Adrenal gland (tissue), 12 donors: ENCODE data around the gene SEMA4F. TPM values are rescaled to one million over a fixed set of nuclear protein-coding genes. Genes with fewer than 3 reads are reported as not detected.

Source experiments
- DNase-seq, 7 donors: peaks; one replicate each; pipeline ENCODE4 v3.0.0-alpha.2; 2019 to 2020
- H3K27ac ChIP-seq, 5 donors: fragments of 200-600 bp; sonication (generic) in 4 of 5; 1 replicate in 3 of 5; 2 replicates in 2 of 5; pipeline versions ENCODE4 v1.5.1 to v1.8.0; 2016 to 2020; ENCODE audit warnings: mild to moderate bottlenecking in 1 of 5
- H3K27me3 ChIP-seq: fragments of 200-600 bp; 2 replicates; pipeline ENCODE4 v1.8.0; 2021
- H3K36me3 ChIP-seq, 2 donors: fragments of 200-600 bp; replicated peaks in 1 of 2; 1 replicate in 1 of 2; 2 replicates in 1 of 2; pipeline versions ENCODE4 v1.5.1 to v1.8.0; 2018 to 2022
- H3K4me1 ChIP-seq, 2 donors: fragments of 200-600 bp; replicated peaks in 1 of 2; 1 replicate in 1 of 2; 2 replicates in 1 of 2; pipeline versions ENCODE4 v1.5.1 to v1.8.0; 2018 to 2021
- H3K4me3 ChIP-seq, 4 donors: fragments of 200-600 bp; sonication (generic) in 3 of 4; one replicate each; pipeline ENCODE4 v1.5.1; 2016 to 2018
- H3K9me3 ChIP-seq, 3 donors: fragments of 200-600 bp; sonication (generic) in 1 of 3; replicated peaks in 1 of 3; 1 replicate in 2 of 3; 2 replicates in 1 of 3; pipeline versions ENCODE4 v1.5.1 to v1.8.0; 2016 to 2021
- CTCF ChIP-seq, 6 experiments: fragments of 450-650 bp in 4 of 6; fragments of 200-600 bp in 2 of 6; sonication (generic) in 1 of 6; IDR thresholded peaks; 1 replicate in 5 of 6; 2 replicates in 1 of 6; pipeline versions ENCODE4 v1.5.1 to v1.8.0; 2016 to 2021; ENCODE audit warnings: antibody characterized with exemption in 6 of 6, mild to moderate bottlenecking in 2 of 6, moderate library complexity in 1 of 6
- POLR2A ChIP-seq, 2 donors: fragments of 450-650 bp; IDR thresholded peaks; one replicate each; pipeline ENCODE4 v1.6.1; 2017; ENCODE audit warnings: antibody characterized with exemption in 2 of 2, mild to moderate bottlenecking in 2 of 2, moderate library complexity in 1 of 2
- WGBS, 4 donors: extraction: QIAGEN DNeasy Blood & Tissue Kit in 2 of 4; methylation state at CpG; one replicate each; pipeline versions ENCODE4 v1.1.5 to v1.1.7; 2013 to 2017; 5-methylcytosine and 5-hydroxymethylcytosine counted together
- intact Hi-C, 2 donors: fragments of 100-400 bp; cut with DNase I; formaldehyde crosslinking; loops; one replicate each; pipeline versions ENCODE4 v1.14.1 to v1.15.0; 2022 to 2023
- polyA plus RNA-seq, 3 donors: library from polyadenylated mRNA; stranded (reverse); fragments of 200-250 nt in 2 of 3; fragments of 350-450 nt in 1 of 3; fragmentation: Illumina TruSeq in 1 of 3; extraction: RNeasy Lipid Tissue Mini Kit (QIAGEN cat#74804) in 1 of 3; gene quantifications; one replicate each; pipeline ENCODE4 v1.2.3, GENCODE V29; 2013 to 2014
- total RNA-seq, 9 donors: library from RNA; depleted of rRNA in 4 of 9; stranded (reverse); fragments of >200 nt in 4 of 9; fragments of 120-200 nt in 1 of 9; fragmentation: NEBNext Ultra II Directional in 1 of 9; extraction: Animal tissue kit (Norgen Biotek cat#: 25700) in 1 of 9; gene quantifications; one replicate each; pipeline versions ENCODE4 v1.1.0 to v1.2.4, GENCODE V29; 2013 to 2023
- donor health status: healthy with polysubstance abuse.
- donor health status: Bipolar disorder and iron deficiency.
- donor health status: DM: yes; HTN: yes; CAD: no.
- donor health status: DM: no; HTN: no; CAD: no.
- donor health status: DM: no; HTN: no; CAD: no.
- donor health status: DM: yes; HTN: yes; CAD: no.

The SEMA4F gene
- total and polyA plus RNA-seq, 12 donors, result 1.9 to 11.3 (median 3.9) TPM

- no peak for TF ChIP-seq POLR2A (IDR thresholded peaks at IDR 0.05)
- TF ChIP-seq CTCF (IDR thresholded peaks at IDR 0.05), result no peak
- Histone ChIP-seq H3K36me3 (no peaks in the 10 kb centered on the region), H3K4me1 (no peaks in the 10 kb centered on the region), H3K9me3 (no peaks in the 10 kb centered on the region), H3K27me3 (peaks cover 10% of the 10 kb centered on the region), H3K27ac (no peak overlapping the region), H3K4me3 (no peak overlapping the region)
- DNase-seq, result no peak
- intact Hi-C loops, result no loop called here
Measured at GRCh38 chr2:74721316-74721715, 67.3 kb downstream of the SEMA4F start.

GRCh38 chr2:74724496-74724895 is 70.4 kb downstream of the SEMA4F start:
- no peaks in the 10 kb centered on the region for H3K9me3 ChIP-seq
- no peaks in the 10 kb centered on the region for H3K27me3 ChIP-seq
- no peaks in the 10 kb centered on the region for H3K4me1 ChIP-seq
- no peak overlapping the region for H3K27ac ChIP-seq
- WGBS, 4 donors, result 70 to 81% (median 72%) methylated on average over 4 of the region's 4 CpGs
- DNase-seq, result no peak
- no peaks in the 10 kb centered on the region for H3K36me3 ChIP-seq
- no peak overlapping the region for H3K4me3 ChIP-seq
- TF ChIP-seq CTCF (IDR thresholded peaks at IDR 0.05), result no peak
- no peak for TF ChIP-seq POLR2A (IDR thresholded peaks at IDR 0.05)
- intact Hi-C loops, result no loop called here

- no peaks in the 10 kb centered on the region for H3K36me3 ChIP-seq
- TF ChIP-seq POLR2A (IDR thresholded peaks at IDR 0.05) (no peak), CTCF (IDR thresholded peaks at IDR 0.05) (no peak)
- no peak overlapping the region for H3K27ac ChIP-seq
- H3K4me3 ChIP-seq, result no peak overlapping the region
- 85 to 100% (median 88%) methylated on average over 1 of the region's 1 CpG for WGBS, 4 donors
- no peaks in the 10 kb centered on the region for H3K9me3 ChIP-seq
- H3K27me3 ChIP-seq, result no peaks in the 10 kb centered on the region
- intact Hi-C loops, result no loop called here
- DNase-seq, result no peak
- H3K4me1 ChIP-seq, result no peaks in the 10 kb centered on the region
Measured at GRCh38 chr2:74725287-74725686, 71.2 kb downstream of the SEMA4F start.

GRCh38 chr2:74728842-74729241 is 74.8 kb downstream of the SEMA4F start:
- Histone ChIP-seq H3K36me3 (no peaks in the 10 kb centered on the region), H3K4me3 (no peak overlapping the region), H3K27ac (no peak overlapping the region), H3K4me1 (no peaks in the 10 kb centered on the region), H3K9me3 (no peaks in the 10 kb centered on the region), H3K27me3 (no peaks in the 10 kb centered on the region)
- TF ChIP-seq CTCF (IDR thresholded peaks at IDR 0.05) (no peak), POLR2A (IDR thresholded peaks at IDR 0.05) (no peak)
- intact Hi-C loops, result no loop called here
- WGBS, 4 donors, result 50 to 74% (median 59%) methylated on average over 2 of the region's 2 CpGs
- no peak for DNase-seq
